Stimulated activated CD8-positive, alpha-beta memory T cell treated with anti-CD3 and anti-CD28 coated beads, Interleukin-7, amount 100 ng/mL, for 48 hours (primary cell): ENCODE measurements around the gene EPB41.

Experiments
- DNase-seq, 2 donors: peaks; one replicate each; pipeline ENCODE4 v3.0.0-alpha.2; 2020; ENCODE audit warnings: low read depth in 1 of 2; ENCODE audit errors: extremely low read depth in 1 of 2

Gene EPB41

GRCh38 chr1:28890836-28891235 lies 23.5 kb upstream of the EPB41 start:
- no peak for DNase-seq

DNA sequence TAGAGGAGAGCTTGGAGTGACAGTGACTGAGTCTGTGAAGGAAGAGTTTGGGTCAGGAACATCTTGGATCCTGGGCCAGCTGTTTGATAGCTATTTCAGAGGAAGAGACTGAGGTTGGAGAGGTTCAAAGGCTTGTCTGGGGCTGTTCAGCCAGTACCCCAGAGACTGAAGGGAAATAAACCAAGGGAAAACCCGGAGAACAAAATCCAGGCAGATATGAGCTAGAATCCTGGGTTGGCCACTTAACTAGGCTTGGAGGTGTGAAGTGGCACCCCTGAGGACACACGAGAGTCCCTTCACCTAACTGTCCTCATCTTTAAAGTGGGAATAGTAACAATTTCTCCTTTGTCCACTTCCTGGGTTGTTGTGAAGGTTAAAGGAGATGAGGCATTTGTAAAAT lies 23.1 kb upstream of the EPB41 start:
- DNase-seq, result no peak

DNA sequence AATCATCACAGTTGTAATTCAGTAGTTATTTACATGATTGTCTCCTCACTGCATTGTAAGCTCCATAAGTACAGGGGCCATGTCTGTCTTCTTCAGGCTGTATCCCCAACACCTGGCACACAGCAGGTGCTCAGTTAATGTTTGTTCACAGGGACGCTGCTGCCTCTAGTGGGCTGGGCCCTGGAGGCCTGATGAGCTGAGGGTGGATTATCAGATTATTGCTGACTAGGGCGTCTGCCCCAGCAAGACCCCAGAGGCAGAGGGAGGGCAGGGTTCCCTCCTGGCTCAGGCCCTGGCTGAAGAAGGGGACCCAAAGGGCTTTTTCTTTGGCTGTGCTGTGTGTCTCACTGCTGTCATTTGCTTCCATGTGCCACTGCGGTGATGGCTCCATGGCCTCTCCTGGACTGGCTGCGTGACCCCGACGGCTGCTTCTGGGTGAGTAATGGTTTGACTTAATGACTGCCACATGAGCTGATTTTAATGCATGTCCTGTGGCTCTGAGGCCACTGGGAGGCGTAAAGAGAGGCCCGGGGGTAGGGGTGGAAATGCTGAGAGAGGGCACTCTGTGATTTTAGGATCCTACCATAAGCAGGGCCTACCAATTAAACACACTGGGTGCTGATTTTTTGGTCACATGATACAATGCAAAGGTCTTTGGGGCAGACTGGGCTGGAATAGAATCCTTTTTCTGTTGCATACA lies 20.8 kb upstream of the EPB41 start:
- no peak for DNase-seq

- DNase-seq, result no peak
These were observed 19.6 kb upstream of the EPB41 start for GRCh38 chr1:28894785-28895184.

DNA sequence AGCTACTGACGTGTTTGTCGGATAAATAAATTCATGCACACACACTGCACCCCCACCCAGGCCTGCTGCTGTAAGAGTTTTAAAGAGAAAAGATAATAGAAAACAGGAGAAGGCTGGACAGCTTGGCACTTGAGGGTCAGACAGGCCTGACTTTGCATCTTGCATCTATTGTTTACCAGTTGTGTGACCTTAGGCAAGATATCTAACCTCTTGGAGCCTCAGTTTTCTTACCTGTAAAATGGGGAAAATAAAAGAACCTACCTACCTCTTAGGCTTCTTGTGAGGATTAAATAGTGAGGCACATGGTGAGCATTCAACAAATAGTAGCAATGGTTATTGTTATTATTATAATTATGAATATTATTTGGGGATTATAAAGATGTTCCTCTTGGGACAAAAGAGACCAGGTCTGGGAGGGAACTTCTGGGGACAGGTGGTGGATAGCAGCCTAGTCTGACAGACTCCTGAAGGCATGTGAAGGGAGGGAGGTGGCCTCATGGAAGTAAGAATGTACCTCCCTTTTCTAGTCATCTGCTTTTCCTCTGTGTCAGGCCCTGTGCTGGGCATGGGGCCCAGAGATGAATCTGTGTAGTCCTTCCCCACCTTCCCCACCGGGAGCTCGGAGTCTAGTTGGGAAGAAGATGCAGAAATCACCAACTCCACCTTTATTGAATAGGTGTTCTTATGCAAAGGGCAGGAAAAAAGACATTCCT lies 18.3 kb upstream of the EPB41 start:
- no peak for DNase-seq

- DNase-seq, result no peak
These were observed 17.8 kb upstream of the EPB41 start for GRCh38 chr1:28896609-28896986.

GRCh38 chr1:28897789-28898188 lies 16.6 kb upstream of the EPB41 start:
- no peak for DNase-seq

- no peak for DNase-seq
These were observed 15.9 kb upstream of the EPB41 start for GRCh38 chr1:28898405-28898881.

GRCh38 chr1:28899267-28899666 lies 15.1 kb upstream of the EPB41 start:
- DNase-seq, result no peak

GRCh38 chr1:28900562-28900961 lies 13.8 kb upstream of the EPB41 start:
- DNase-seq, result no peak

DNA sequence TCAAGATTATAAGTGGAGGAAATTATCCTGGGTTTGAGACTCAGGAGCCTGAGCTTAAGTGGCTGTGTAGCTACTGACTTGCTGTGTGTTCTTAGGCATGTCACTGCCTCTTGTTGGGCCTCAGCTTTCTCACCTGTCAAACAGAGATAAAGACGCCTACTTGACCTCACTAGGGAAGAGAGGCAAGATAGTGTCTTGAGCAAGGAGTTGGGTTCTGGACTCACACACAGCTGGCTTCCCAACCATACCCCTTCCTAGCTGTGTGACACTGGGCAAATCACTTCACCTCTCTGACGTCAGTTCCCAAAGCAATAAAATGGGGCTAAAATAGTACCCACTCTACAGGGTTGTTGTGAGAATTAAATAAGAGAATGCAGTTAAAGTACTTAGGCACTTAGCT lies 11.6 kb upstream of the EPB41 start:
- no peak for DNase-seq

GRCh38 chr1:28905921-28906666 lies 8.3 kb upstream of the EPB41 start:
- DNase-seq, result no peak

DNA sequence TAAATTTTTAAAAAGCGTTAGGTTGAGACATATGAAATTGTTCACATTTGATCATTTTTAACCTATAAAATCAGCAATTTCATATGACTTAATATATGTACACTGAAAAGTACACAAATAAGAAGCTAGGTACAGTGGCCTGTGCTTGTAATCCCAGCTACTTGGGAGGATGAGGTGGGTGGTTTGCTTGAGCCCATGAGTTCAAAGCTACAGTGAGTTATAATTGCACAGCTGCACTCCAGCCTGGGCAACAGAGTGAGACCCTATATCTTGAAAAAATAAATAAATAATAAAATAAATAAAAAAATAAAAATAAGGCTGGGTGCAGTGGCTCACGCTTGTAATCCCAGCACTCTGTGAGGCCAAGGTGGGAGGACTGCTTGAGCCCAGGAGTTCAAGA lies 5.2 kb upstream of the EPB41 start:
- no peak for DNase-seq

GRCh38 chr1:28910379-28911115 lies 3.8 kb upstream of the EPB41 start:
- no peak for DNase-seq

DNA sequence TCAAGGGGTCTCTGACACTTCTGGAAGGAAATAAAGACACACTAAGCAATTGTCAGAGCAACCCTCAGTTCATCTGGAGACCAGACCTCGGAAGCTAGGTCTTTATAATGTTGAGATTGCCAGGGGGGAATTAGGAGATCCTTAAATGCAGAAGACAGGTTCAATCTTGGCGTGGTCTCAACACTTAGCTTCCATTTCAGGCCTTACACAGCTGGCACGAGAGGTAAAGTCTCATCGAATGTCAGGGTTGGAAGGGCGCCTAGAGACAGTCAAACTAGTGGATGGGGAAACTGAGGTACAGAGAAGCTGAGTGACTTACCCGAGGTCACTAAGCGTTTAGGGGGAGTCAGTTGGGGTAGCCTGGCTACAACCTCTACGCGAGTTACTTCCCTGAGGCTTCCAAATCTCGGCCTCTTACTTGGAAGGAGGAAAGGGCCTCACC lies 562 bp upstream of the EPB41 start:
- DNase-seq, result no peak

- peak in 1 of 2 donors; percentile 16 for DNase-seq
These were observed 894 bp downstream of the EPB41 start for GRCh38 chr1:28915031-28915895.

DNA sequence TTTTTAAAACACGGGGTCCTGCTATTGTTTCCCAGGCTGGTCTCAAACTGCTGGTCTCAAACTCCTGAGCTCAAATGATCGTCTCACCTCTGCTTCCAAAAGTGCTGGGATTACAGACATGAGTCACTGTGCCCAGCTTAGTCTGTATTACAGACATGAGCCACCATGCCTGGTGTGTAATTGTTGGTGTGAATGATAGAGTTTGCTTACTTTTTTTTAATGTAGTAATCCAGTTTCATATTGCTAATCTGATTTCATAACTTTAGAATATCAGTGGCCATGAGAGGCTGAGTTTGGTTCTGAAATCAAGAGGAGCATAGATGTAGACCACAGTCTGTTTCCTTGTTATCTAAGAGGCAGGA lies 3.4 kb downstream of the EPB41 start:
- DNase-seq, result no peak

- DNase-seq, result no peak
These were observed 7.0 kb downstream of the EPB41 start for GRCh38 chr1:28921286-28921869.

DNA sequence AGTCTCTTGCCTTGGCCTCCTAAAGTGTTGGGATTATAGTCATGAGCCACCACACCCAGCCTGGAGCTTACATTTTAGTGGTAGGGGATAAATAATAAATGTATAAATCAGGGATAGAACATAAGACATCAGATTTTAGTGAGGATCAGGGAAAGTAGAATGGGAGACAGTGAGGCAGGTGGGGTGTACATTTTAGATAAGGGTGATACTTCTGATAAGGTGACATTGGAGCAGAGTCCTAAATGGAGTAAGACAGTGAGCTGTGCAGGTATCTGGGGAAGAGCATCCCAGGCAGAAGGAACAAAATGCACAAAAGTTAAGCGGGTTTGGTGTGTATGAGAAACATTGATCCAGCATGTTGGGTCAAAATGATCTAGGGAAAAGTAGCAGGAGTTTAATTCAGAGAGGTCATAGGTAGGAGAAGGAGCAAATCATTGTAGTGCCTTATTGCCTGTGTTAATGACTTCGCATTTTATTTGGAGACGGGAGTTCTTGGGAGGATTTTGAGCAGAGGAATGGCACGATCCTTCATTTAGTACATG lies 11.1 kb downstream of the EPB41 start:
- DNase-seq, result no peak
